Upper lobe of left lung (tissue), 6 donors: ENCODE data around the gene SORCS1. TPM values are rescaled to one million over a fixed set of nuclear protein-coding genes. Genes with fewer than 3 reads are reported as not detected.

Source experiments
- ATAC-seq, 2 donors: fragments of 200-7000 bp; cut with Tn5 transposase; one replicate each; pipeline ENCODE4 v1.9.1; 2022; ENCODE audit warnings: mild to moderate bottlenecking in 2 of 2, moderate library complexity in 2 of 2; ENCODE audit not compliant: low FRiP score in 2 of 2
- DNase-seq, 2 donors: peaks; one replicate each; pipeline ENCODE4 v3.0.0-alpha.2; 2019 to 2020
- H3K27ac ChIP-seq, 4 donors: fragments of 200-600 bp; sonication (generic); one replicate each; pipeline ENCODE4 v1.5.1; 2016 to 2019
- H3K27me3 ChIP-seq, 4 donors: fragments of 200-600 bp; sonication (generic); one replicate each; pipeline ENCODE4 v1.5.1; 2017 to 2019
- H3K36me3 ChIP-seq, 4 donors: fragments of 200-600 bp; sonication (generic); one replicate each; pipeline ENCODE4 v1.5.1; 2016 to 2019
- H3K4me1 ChIP-seq, 4 donors: fragments of 200-600 bp; sonication (generic); one replicate each; pipeline ENCODE4 v1.5.1; 2018 to 2019
- H3K4me3 ChIP-seq, 4 donors: fragments of 200-600 bp; sonication (generic); one replicate each; pipeline ENCODE4 v1.5.1; 2017 to 2019; ENCODE audit warnings: mild to moderate bottlenecking in 2 of 4, moderate library complexity in 1 of 4
- H3K9me3 ChIP-seq, 4 donors: fragments of 200-600 bp; sonication (generic); one replicate each; pipeline ENCODE4 v1.5.1; 2018 to 2019
- EP300 ChIP-seq, 4 donors: sonication (generic); formaldehyde crosslinking; IDR thresholded peaks; one replicate each; pipeline ENCODE4 v1.5.1; 2017; ENCODE audit warnings: antibody characterized with exemption in 4 of 4, control low read depth in 2 of 4
- POLR2A ChIP-seq, 4 donors: fragments of 450-650 bp; IDR thresholded peaks; one replicate each; pipeline ENCODE4 v1.5.1; 2016 to 2017; ENCODE audit warnings: antibody characterized with exemption in 4 of 4, mild to moderate bottlenecking in 2 of 4
- POLR2AphosphoS5 ChIP-seq, 2 donors: sonication (generic); formaldehyde crosslinking; IDR thresholded peaks; one replicate each; pipeline ENCODE4 v1.5.1; 2017; ENCODE audit warnings: antibody characterized with exemption in 2 of 2
- WGBS, 2 donors: methylation state at CpG; one replicate each; pipeline ENCODE4 v1.1.5; 2017 to 2018; 5-methylcytosine and 5-hydroxymethylcytosine counted together
- total RNA-seq, 6 donors: library from RNA; depleted of rRNA in 4 of 6; stranded (reverse); fragments of >200 nt in 4 of 6; gene quantifications; one replicate each; pipeline versions ENCODE4 v1.1.0 to v1.2.1, GENCODE V29; 2016 to 2021
- TF ChIP-seq, protein P1 (sequence below), 6 experiments: fragments of 450-650 bp in 4 of 6; fragments of 200-600 bp in 2 of 6; sonication (generic) in 2 of 6; IDR thresholded peaks; one replicate each; pipeline ENCODE4 v1.5.1; 2016 to 2019; ENCODE audit warnings: antibody characterized with exemption in 6 of 6
- donor health status: DM: no; HTN: no; CAD: no; lungs with moderate emphysema.
- donor health status: DM: no; HTN: yes; CAD: no; lungs with severe emphysema.

SORCS1 gene
- total RNA-seq, 6 donors from 2014 or later, result 0.10 to 0.77 (median 0.10) TPM; not detected in 3

- WGBS, 2 donors, result 73 to 75% methylated on average over 3 of the region's 3 CpGs
- TF ChIP-seq POLR2A (IDR thresholded peaks at IDR 0.05), result no peak
- TF ChIP-seq POLR2AphosphoS5 (IDR thresholded peaks at IDR 0.05), result no peak
- TF ChIP-seq EP300 (IDR thresholded peaks at IDR 0.05), result no peak
- TF ChIP-seq, protein P1, sequence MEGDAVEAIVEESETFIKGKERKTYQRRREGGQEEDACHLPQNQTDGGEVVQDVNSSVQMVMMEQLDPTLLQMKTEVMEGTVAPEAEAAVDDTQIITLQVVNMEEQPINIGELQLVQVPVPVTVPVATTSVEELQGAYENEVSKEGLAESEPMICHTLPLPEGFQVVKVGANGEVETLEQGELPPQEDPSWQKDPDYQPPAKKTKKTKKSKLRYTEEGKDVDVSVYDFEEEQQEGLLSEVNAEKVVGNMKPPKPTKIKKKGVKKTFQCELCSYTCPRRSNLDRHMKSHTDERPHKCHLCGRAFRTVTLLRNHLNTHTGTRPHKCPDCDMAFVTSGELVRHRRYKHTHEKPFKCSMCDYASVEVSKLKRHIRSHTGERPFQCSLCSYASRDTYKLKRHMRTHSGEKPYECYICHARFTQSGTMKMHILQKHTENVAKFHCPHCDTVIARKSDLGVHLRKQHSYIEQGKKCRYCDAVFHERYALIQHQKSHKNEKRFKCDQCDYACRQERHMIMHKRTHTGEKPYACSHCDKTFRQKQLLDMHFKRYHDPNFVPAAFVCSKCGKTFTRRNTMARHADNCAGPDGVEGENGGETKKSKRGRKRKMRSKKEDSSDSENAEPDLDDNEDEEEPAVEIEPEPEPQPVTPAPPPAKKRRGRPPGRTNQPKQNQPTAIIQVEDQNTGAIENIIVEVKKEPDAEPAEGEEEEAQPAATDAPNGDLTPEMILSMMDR (IDR thresholded peaks at IDR 0.05), result no peak
- H3K9me3 ChIP-seq, result no peaks in the 10 kb centered on the region
Measured at GRCh38 chr10:106631016-106631702, 533.3 kb downstream of the SORCS1 start.

DNA sequence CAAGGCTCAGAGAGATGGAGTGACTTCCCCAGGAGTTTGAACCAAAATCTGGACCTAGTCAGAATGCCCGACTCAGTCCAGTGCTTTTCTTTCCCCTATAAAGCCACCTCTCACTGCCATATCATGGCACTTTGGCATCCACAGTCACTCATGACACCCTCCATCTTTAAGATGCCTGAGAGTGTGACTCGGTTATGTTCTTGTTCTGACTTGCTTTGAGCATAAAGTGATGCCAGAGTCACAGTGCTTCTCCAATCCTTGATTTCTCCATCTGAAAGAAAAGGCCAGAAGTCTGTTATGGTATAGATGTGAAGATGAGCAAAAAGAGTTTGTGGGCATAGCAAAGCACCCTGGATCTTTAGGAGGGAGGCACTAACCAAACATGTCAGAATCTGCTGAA is 538.1 kb downstream of the SORCS1 start:
- no peak overlapping the region for H3K27ac ChIP-seq
- no peaks in the 10 kb centered on the region for H3K36me3 ChIP-seq
- WGBS, 2 donors, result 80 to 83% methylated on average over 2 of the region's 2 CpGs
- no peaks in the 10 kb centered on the region for H3K9me3 ChIP-seq
- no peak for TF ChIP-seq EP300 (IDR thresholded peaks at IDR 0.05)
- TF ChIP-seq POLR2AphosphoS5 (IDR thresholded peaks at IDR 0.05), result no peak
- no peak for TF ChIP-seq POLR2A (IDR thresholded peaks at IDR 0.05)
- TF ChIP-seq, protein P1 (IDR thresholded peaks at IDR 0.05), result no peak
- no peak for DNase-seq
- no peaks in the 10 kb centered on the region for H3K4me1 ChIP-seq
- H3K4me3 ChIP-seq, result no peak overlapping the region
- ATAC-seq, result no peak
- no peaks in the 10 kb centered on the region for H3K27me3 ChIP-seq

More at GRCh38 chr10:106631016-106631702, 533.3 kb downstream of the SORCS1 start:
- no peaks in the 10 kb centered on the region for H3K4me1 ChIP-seq
- ATAC-seq (no peak), DNase-seq (no peak)
- no peak overlapping the region for H3K4me3 ChIP-seq
- no peaks in the 10 kb centered on the region for H3K36me3 ChIP-seq
- H3K27me3 ChIP-seq, result no peaks in the 10 kb centered on the region
- H3K27ac ChIP-seq, result no peak overlapping the region

GRCh38 chr10:106625751-106626150 is 538.8 kb downstream of the SORCS1 start:
- no peak overlapping the region for H3K27ac ChIP-seq
- H3K36me3 ChIP-seq, result no peaks in the 10 kb centered on the region
- H3K27me3 ChIP-seq, result no peaks in the 10 kb centered on the region
- TF ChIP-seq, protein P1 (IDR thresholded peaks at IDR 0.05), result no peak
- TF ChIP-seq EP300 (IDR thresholded peaks at IDR 0.05), result no peak
- TF ChIP-seq POLR2A (IDR thresholded peaks at IDR 0.05), result no peak
- TF ChIP-seq POLR2AphosphoS5 (IDR thresholded peaks at IDR 0.05), result no peak
- no peaks in the 10 kb centered on the region for H3K9me3 ChIP-seq
- WGBS, 2 donors, result 70 to 73% methylated on average over 6 of the region's 6 CpGs
- DNase-seq (no peak), ATAC-seq (no peak)
- H3K4me1 ChIP-seq, result no peaks in the 10 kb centered on the region
- no peak overlapping the region for H3K4me3 ChIP-seq

DNA sequence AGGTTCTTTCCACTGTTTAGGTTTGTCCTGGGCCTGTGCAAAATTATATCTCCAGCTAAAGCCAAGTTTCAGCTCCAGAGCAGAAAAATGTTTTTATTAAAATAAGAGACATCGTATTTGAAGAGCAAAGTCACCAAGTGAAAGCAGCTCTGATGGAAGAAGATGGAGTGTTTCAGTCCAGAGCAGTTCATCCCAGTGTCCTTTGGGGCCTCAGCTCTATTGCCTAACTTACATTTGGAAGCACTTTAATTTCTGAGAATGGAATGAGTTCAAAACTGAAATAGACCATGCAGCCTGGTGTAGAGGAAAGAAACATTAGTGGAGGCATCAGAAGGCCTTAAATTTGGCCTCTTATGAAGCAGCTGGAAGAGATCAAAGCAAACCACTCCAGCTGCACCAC is 545.2 kb downstream of the SORCS1 start:
- H3K36me3 ChIP-seq, result no peaks in the 10 kb centered on the region
- WGBS, 2 donors, result 77 to 88% methylated on average over 1 of the region's 1 CpG
- no peak for ATAC-seq

More for the DNA sequence above, 545.2 kb downstream of the SORCS1 start:
- Histone ChIP-seq H3K27me3 (no peaks in the 10 kb centered on the region), H3K9me3 (no peaks in the 10 kb centered on the region), H3K27ac (no peak overlapping the region), H3K4me3 (no peak overlapping the region), H3K4me1 (no peaks in the 10 kb centered on the region)
- no peak for DNase-seq
- TF ChIP-seq POLR2AphosphoS5 (IDR thresholded peaks at IDR 0.05) (no peak), EP300 (IDR thresholded peaks at IDR 0.05) (no peak), POLR2A (IDR thresholded peaks at IDR 0.05) (no peak)
- TF ChIP-seq, protein P1 (IDR thresholded peaks at IDR 0.05), result no peak
